ENCODE results near the gene NAT14.

NAT14 gene

GRCh38 chr19:55453511-55454260, 31.3 kb upstream of the NAT14 start:
- H3K4me3 ChIP-seq (ENCODE audit: low read length) = no peak overlapping the region
- DNase-seq (ENCODE audit: low read depth) = no peak
- TF ChIP-seq CTCF (IDR thresholded peaks at IDR 0.05; ENCODE audit: insufficient read depth, low read depth, low read length, missing control alignments) = no peak

- TF ChIP-seq CTCF (IDR thresholded peaks at IDR 0.05; ENCODE audit: insufficient read depth, low read depth, low read length, missing control alignments) = peak; percentile 82
- no peak overlapping the region for H3K4me3 ChIP-seq (ENCODE audit: low read length)
- peak; percentile 59 for DNase-seq (ENCODE audit: low read depth)
Measured at GRCh38 chr19:55454787-55455243, 30.2 kb upstream of the NAT14 start.

GRCh38 chr19:55455576-55456235, 29.3 kb upstream of the NAT14 start:
- no peak overlapping the region for H3K4me3 ChIP-seq (ENCODE audit: low read length)
- no peak for TF ChIP-seq CTCF (IDR thresholded peaks at IDR 0.05; ENCODE audit: insufficient read depth, low read depth, low read length, missing control alignments)
- DNase-seq (ENCODE audit: low read depth) = no peak

GRCh38 chr19:55456347-55456746, 28.6 kb upstream of the NAT14 start:
- TF ChIP-seq CTCF (IDR thresholded peaks at IDR 0.05; ENCODE audit: insufficient read depth, low read depth, low read length, missing control alignments) = no peak
- DNase-seq (ENCODE audit: low read depth) = no peak
- no peak overlapping the region for H3K4me3 ChIP-seq (ENCODE audit: low read length)

GRCh38 chr19:55457683-55458457, 27.1 kb upstream of the NAT14 start:
- H3K4me3 ChIP-seq (ENCODE audit: low read length) = no peak overlapping the region
- no peak for DNase-seq (ENCODE audit: low read depth)
- TF ChIP-seq CTCF (IDR thresholded peaks at IDR 0.05; ENCODE audit: insufficient read depth, low read depth, low read length, missing control alignments) = no peak

GRCh38 chr19:55459551-55459949, 25.4 kb upstream of the NAT14 start:
- no peak for TF ChIP-seq CTCF (IDR thresholded peaks at IDR 0.05; ENCODE audit: insufficient read depth, low read depth, low read length, missing control alignments)
- DNase-seq (ENCODE audit: low read depth) = no peak
- H3K4me3 ChIP-seq (ENCODE audit: low read length) = no peak overlapping the region
